ENCODE results near the gene BOLA2.
"Not testable (repeated sequence)": the region's sequence is repeated elsewhere in the genome, so short reads cannot be mapped to it uniquely, and the experiment has no call there.

Gene BOLA2

GRCh38 chr16:29454269-29454668 lies at the start of gene BOLA2, which contains the start of gene SLX1B:
Gene BOLA2 (minus strand): TSS chr16:29454351. CDS start chr16:29454253, 98 bp downstream.
Gene SLX1B (plus strand): TSS chr16:29454533.
- H3K4me1 ChIP-seq; H3K4me2 ChIP-seq (ENCODE audit: low read length); H3K79me2 ChIP-seq; H3K9me3 ChIP-seq (ENCODE audit: control insufficient read depth, low read length); H3K36me3 ChIP-seq (ENCODE audit: control insufficient read depth, insufficient read depth, low read length); H3K27ac ChIP-seq; H2AFZ ChIP-seq; H3K27me3 ChIP-seq (ENCODE audit: control insufficient read depth, insufficient read depth, low read length); H3K9ac ChIP-seq; H3K4me3 ChIP-seq (ENCODE audit: low read depth, low read length): not testable (repeated sequence)

- not testable (repeated sequence) for H3K79me2 ChIP-seq; H3K9me3 ChIP-seq (ENCODE audit: control insufficient read depth, low read length); H3K27ac ChIP-seq; H3K9ac ChIP-seq; H3K4me1 ChIP-seq; H3K4me3 ChIP-seq (ENCODE audit: low read depth, low read length); H3K4me2 ChIP-seq (ENCODE audit: low read length); H3K36me3 ChIP-seq (ENCODE audit: control insufficient read depth, insufficient read depth, low read length); H3K27me3 ChIP-seq (ENCODE audit: control insufficient read depth, insufficient read depth, low read length); H2AFZ ChIP-seq
Measured at GRCh38 chr16:29482276-29482675, 28.1 kb upstream of the BOLA2 start.

GRCh38 chr16:29472065-29472464 lies 17.9 kb upstream of the BOLA2 start:
- H3K36me3 ChIP-seq (ENCODE audit: control insufficient read depth, insufficient read depth, low read length); H3K79me2 ChIP-seq; H3K27ac ChIP-seq; H3K4me3 ChIP-seq (ENCODE audit: low read depth, low read length); H3K4me2 ChIP-seq (ENCODE audit: low read length); H2AFZ ChIP-seq; H3K9ac ChIP-seq; H3K27me3 ChIP-seq (ENCODE audit: control insufficient read depth, insufficient read depth, low read length); H3K4me1 ChIP-seq; H3K9me3 ChIP-seq (ENCODE audit: control insufficient read depth, low read length): not testable (repeated sequence)

- H3K4me3 ChIP-seq (ENCODE audit: low read depth, low read length); H3K27me3 ChIP-seq (ENCODE audit: control insufficient read depth, insufficient read depth, low read length); H3K4me2 ChIP-seq (ENCODE audit: low read length); H3K9ac ChIP-seq; H3K4me1 ChIP-seq; H3K36me3 ChIP-seq (ENCODE audit: control insufficient read depth, insufficient read depth, low read length); H3K79me2 ChIP-seq; H3K9me3 ChIP-seq (ENCODE audit: control insufficient read depth, low read length): not testable (repeated sequence)
- H2AFZ ChIP-seq: peak overlapping the region; percentile 70
- peak overlapping the region; percentile 51 for H3K27ac ChIP-seq
Measured at GRCh38 chr16:29469660-29470059, 15.5 kb upstream of the BOLA2 start.

- H3K4me2 ChIP-seq (ENCODE audit: low read length): not testable (repeated sequence)
Measured at GRCh38 chr16:29467654-29468366, 13.7 kb upstream of the BOLA2 start.

GRCh38 chr16:29466904-29467303 lies 12.8 kb upstream of the BOLA2 start:
- H3K36me3 ChIP-seq (ENCODE audit: control insufficient read depth, insufficient read depth, low read length); H3K4me3 ChIP-seq (ENCODE audit: low read depth, low read length); H3K27me3 ChIP-seq (ENCODE audit: control insufficient read depth, insufficient read depth, low read length); H3K79me2 ChIP-seq; H3K9me3 ChIP-seq (ENCODE audit: control insufficient read depth, low read length); H3K4me2 ChIP-seq (ENCODE audit: low read length); H2AFZ ChIP-seq; H3K9ac ChIP-seq; H3K4me1 ChIP-seq; H3K27ac ChIP-seq: not testable (repeated sequence)

More at GRCh38 chr16:29467654-29468366, 13.7 kb upstream of the BOLA2 start:
- H3K36me3 ChIP-seq (ENCODE audit: control insufficient read depth, insufficient read depth, low read length); H3K9me3 ChIP-seq (ENCODE audit: control insufficient read depth, low read length); H2AFZ ChIP-seq; H3K9ac ChIP-seq; H3K4me1 ChIP-seq; H3K27me3 ChIP-seq (ENCODE audit: control insufficient read depth, insufficient read depth, low read length); H3K4me3 ChIP-seq (ENCODE audit: low read depth, low read length); H3K27ac ChIP-seq; H3K79me2 ChIP-seq: not testable (repeated sequence)

- H3K27me3 ChIP-seq (ENCODE audit: control insufficient read depth, insufficient read depth, low read length); H3K9me3 ChIP-seq (ENCODE audit: control insufficient read depth, low read length); H3K79me2 ChIP-seq; H2AFZ ChIP-seq; H3K9ac ChIP-seq; H3K27ac ChIP-seq; H3K36me3 ChIP-seq (ENCODE audit: control insufficient read depth, insufficient read depth, low read length); H3K4me1 ChIP-seq; H3K4me3 ChIP-seq (ENCODE audit: low read depth, low read length); H3K4me2 ChIP-seq (ENCODE audit: low read length): not testable (repeated sequence)
Measured at GRCh38 chr16:29465985-29466824, 12.1 kb upstream of the BOLA2 start.

- not testable (repeated sequence) for H3K9ac ChIP-seq; H3K4me1 ChIP-seq; H3K4me3 ChIP-seq (ENCODE audit: low read depth, low read length); H3K27ac ChIP-seq; H3K79me2 ChIP-seq; H3K4me2 ChIP-seq (ENCODE audit: low read length); H3K27me3 ChIP-seq (ENCODE audit: control insufficient read depth, insufficient read depth, low read length); H3K36me3 ChIP-seq (ENCODE audit: control insufficient read depth, insufficient read depth, low read length); H3K9me3 ChIP-seq (ENCODE audit: control insufficient read depth, low read length); H2AFZ ChIP-seq
Measured at GRCh38 chr16:29460647-29461030, 6.5 kb upstream of the BOLA2 start.

GRCh38 chr16:29459706-29460646 lies 5.8 kb upstream of the BOLA2 start, which contains the start of gene SULT1A4:
Gene SULT1A4 (plus strand): TSS chr16:29459913. CDS start chr16:29461386, 1,473 bp downstream.
- not testable (repeated sequence) for H2AFZ ChIP-seq, H3K9ac ChIP-seq

DNA sequence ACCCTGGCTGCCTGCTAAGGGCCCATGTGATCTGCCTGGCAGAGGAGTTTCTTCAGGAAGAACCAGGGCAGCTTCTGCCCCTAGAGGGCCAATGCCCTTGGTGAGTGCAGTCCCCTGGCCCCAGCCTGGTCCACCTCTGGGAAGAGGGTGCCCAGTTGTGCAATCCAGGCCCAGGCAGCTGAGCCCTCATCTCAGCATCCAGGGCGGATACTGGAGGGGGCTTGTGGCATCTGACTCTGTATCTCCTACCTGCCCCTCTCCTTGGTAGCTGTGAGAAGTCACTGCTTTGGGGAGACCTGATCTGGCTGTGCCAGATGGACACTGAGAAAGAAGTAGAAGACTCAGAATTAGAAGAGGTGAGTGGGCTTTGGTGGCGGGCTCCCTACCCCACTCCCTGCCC lies 3.5 kb upstream of the BOLA2 start:
- not testable (repeated sequence) for H3K4me2 ChIP-seq (ENCODE audit: low read length); H3K36me3 ChIP-seq (ENCODE audit: control insufficient read depth, insufficient read depth, low read length); H3K9ac ChIP-seq; H3K27me3 ChIP-seq (ENCODE audit: control insufficient read depth, insufficient read depth, low read length); H2AFZ ChIP-seq; H3K79me2 ChIP-seq; H3K27ac ChIP-seq; H3K4me3 ChIP-seq (ENCODE audit: low read depth, low read length); H3K4me1 ChIP-seq; H3K9me3 ChIP-seq (ENCODE audit: control insufficient read depth, low read length)

More at GRCh38 chr16:29459706-29460646, 5.8 kb upstream of the BOLA2 start, which contains the start of gene SULT1A4:
- not testable (repeated sequence) for H3K4me3 ChIP-seq (ENCODE audit: low read depth, low read length); H3K79me2 ChIP-seq; H3K9me3 ChIP-seq (ENCODE audit: control insufficient read depth, low read length); H3K27me3 ChIP-seq (ENCODE audit: control insufficient read depth, insufficient read depth, low read length); H3K36me3 ChIP-seq (ENCODE audit: control insufficient read depth, insufficient read depth, low read length); H3K27ac ChIP-seq; H3K4me1 ChIP-seq; H3K4me2 ChIP-seq (ENCODE audit: low read length)

Measured in parathyroid adenoma (tissue), 2 donors.